GM11168 (cell line): ENCODE results near the gene DNAAF5.

ENCODE experiments used
- in situ Hi-C: fragments of 300-500 bp; cut with MboI; formaldehyde crosslinking; loops from one replicate; pipeline ENCODE4 v1.12.0; 2022; ENCODE audit warnings: low sequenced_read_pairs; ENCODE audit not compliant: unreplicated experiment

Gene DNAAF5

DNA sequence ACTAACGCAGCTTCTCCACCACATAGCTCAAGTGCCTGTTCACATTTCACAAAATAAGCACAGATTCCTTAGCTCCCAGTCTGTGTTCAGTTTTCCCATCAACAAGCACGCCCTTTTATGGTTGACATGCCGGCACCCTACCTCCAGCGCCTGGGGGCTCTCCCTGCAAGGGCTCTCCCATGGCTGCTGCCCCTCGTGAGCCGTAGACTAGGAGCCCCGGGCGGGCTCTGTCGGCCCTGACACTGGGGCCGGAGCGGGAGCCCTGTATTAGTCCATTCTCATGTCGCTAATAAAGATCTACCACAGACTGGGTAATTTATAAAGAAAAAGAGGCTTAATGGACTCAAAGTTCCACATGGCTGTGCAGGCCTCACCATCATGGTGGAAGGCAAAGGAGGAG, 34.6 kb downstream of the DNAAF5 start:
- in situ Hi-C loops = no loop called here

DNA sequence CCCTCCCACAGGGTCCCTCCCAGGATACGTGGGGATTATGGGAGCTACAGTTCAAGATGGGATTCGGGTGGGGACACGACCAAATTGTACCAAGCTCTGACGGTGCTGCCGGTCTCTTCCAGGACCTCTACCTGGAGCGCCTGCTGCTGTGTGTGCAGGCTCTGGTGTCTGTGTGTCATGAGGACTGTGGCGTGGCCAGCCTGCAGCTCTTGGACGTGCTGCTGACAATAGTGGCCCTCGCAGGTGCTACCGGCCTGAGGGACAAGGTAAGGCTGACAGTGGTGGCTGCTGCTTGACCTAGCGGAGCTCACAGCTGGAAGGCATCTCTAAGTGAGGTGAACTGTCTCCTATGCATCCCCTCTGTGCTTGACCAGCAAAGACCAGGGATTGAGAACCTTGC, 35.1 kb downstream of the DNAAF5 start:
- in situ Hi-C loops = no loop called here

DNA sequence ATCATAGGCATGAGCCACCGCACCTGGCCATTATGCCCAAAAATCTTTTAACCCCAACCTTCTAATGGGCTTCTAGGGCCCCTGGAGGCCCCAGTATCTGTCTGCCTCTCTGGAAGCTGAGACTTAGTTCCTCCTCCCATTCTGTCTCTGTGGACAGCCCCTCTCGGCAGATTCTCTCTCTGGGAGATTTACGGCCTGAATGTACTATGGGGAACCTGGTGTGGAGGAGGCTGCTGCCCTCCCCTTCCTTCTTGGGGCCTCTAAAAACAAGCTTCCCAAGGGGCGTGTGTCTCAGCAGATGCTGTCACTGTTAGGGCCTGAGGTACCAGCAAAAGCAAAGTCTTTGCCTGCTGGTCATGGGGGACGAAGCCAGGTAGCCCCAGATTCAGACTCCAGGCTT, 36.4 kb downstream of the DNAAF5 start:
- in situ Hi-C loops = no loop called here

DNA sequence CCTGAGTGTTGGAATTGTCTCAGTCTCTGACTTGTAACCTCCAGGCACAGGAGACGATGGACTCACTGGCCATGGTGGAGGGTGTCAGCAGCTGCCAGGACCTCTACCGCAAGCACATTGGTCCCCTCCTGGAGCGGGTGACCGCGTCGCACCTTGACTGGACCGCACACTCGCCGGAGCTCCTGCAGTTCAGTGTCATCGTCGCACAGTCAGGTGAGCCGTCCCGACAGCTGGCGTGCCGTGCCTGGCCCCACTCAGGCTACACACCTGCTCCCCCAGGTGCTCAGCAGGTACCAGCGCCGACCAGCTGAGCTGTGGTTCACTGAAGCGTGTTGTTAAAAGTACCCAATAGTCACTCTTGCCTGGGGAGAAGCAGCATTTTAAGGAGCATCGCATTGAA, 37.3 kb downstream of the DNAAF5 start:
- in situ Hi-C loops = no loop called here

DNA sequence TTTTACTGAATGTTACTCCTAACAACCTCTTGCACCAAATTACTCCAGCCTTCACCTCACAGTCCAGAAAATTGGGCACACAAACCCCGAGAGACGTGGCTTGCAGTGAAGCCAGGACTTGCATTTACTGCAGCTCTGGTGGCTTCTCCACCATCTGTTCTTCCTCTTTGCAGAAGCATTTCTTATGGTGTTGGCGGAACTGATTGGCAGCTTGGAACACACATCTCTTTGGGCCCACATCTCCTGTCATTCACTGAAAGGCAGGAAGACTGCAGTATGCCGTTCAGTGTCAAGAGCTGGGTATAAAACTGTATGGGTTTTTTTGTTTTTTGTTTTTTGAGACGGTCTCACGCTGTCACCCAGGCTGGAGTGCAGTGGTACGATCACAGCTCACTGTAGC, 38.9 kb downstream of the DNAAF5 start:
- in situ Hi-C loops = no loop called here

DNA sequence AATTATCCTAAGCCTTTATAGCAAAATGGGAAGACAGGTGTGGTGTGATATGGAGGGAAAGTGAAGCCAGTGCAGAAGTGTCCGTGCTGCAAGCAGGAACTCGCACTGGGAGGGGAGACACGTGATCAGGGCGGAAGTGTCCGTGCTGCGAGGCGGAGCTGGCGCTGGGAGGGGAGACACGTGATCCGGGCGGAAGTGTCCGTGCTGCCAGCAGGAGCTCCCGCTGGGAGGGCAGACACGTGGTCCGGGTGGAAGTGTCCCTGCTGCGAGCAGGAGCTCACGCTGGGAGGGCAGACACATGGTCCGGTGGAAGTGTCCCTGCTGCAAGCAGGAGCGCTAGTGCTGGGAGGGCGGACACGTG, 41.1 kb downstream of the DNAAF5 start:
- in situ Hi-C loops = no loop called here

DNA sequence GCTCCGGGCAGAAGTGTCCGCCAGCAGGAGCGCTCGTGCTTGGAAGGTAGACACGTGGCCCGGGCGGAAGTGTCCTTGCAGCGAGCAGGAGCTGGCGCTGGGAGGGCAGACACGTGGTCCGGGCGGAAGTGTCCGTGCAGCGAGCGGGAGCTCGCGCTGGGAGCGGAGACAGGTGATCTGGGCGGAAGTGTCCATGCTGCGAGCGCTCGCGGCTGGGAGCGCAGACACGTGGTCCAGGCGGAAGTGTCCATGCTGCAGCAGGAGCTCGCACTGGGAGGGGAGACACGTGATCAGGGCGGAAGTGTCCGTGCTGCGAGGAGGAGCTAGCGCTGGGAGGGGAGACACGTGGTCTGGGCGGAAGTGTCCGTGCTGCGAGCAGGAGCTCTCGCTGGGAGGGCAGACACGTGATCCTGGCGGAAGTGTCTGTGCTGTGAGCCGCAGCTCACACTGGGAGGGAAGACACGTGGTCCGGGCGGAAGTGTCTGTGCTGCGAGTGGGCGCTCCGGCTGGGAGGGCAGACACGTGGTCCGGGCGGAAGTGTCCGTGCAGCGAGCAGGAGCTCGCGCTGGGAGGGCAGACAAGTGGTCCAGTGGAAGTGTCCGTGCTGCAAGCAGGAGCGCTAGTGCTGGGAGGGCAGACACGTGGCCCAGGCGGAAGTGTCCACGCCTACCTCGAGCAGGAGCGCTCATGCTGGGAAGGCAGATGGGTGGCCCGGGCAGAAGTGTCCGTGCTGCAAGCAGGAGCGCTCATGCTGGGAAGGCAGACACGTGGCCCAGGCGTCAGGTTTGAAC, 41.6 kb downstream of the DNAAF5 start:
- in situ Hi-C loops = no loop called here

DNA sequence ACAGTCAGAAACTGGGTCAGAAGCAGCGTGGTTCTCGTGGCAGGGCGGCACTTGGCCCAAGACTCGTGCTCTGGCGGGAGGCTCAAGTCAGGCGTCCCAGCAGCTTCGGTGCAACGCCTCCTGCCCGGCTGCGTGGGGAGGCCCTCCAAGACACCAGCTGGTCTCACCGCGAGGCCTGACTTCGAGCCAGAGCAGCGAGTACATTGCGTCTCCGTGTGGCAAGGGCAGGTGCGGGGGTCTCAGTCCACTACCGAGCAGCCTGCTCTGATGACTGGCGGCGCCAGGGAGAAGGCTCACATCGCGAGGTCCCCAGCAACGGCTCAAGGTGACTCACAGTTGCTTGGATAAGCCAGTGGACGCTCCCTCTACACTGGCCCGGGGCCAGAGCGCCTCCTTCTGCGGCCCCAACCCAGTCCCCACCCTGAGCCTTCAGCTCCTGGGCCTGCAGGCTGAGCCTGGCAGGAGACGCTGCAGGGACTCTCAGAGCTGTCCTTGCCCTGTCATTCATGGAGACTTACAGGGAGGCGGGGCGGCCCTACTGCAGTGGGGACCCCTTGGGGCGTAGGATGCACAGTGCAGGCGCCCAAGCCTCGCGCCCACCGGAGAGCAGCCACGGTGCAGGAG, 42.5 kb downstream of the DNAAF5 start:
- in situ Hi-C loops = no loop called here

DNA sequence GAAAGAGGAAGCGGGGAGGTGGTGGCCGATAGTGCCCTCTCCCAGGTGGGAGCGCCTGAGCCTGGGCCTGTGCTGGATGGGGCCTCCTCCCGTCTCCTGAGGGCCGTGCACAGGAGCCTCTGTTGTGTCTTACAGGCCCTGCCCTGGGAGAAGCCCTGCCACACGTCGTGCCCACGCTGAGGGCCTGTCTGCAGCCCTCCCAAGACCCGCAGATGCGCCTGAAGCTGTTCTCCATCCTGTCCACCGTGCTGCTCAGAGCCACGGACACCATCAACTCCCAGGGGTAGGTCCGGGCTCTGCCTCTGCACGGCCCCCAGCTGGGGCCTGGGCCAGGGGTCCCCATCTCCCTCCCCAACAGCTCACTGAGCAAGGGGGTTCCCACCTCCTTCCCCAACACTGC, 43.8 kb downstream of the DNAAF5 start:
- in situ Hi-C loops = no loop called here

DNA sequence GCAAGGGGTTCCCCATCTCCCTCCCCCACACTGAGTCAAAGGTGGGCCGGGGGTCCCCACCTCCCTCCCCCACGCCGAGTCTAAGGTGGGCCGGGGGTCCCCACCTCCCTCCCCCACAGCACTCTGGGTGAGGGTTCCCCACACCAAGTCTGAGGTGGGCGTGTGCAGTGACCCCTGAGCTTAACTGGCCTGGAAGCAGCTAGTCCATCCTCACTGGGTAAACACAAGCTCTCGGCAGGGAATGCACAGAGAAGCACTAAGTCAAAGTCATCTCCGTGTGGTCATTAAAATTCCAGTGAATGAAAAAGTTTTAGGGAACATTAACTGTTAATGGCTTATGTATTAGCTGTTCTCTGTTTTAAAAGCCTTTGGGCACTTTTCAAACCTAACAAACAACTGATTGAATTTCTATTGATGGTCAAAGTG, 44.3 kb downstream of the DNAAF5 start:
- in situ Hi-C loops = no loop called here

DNA sequence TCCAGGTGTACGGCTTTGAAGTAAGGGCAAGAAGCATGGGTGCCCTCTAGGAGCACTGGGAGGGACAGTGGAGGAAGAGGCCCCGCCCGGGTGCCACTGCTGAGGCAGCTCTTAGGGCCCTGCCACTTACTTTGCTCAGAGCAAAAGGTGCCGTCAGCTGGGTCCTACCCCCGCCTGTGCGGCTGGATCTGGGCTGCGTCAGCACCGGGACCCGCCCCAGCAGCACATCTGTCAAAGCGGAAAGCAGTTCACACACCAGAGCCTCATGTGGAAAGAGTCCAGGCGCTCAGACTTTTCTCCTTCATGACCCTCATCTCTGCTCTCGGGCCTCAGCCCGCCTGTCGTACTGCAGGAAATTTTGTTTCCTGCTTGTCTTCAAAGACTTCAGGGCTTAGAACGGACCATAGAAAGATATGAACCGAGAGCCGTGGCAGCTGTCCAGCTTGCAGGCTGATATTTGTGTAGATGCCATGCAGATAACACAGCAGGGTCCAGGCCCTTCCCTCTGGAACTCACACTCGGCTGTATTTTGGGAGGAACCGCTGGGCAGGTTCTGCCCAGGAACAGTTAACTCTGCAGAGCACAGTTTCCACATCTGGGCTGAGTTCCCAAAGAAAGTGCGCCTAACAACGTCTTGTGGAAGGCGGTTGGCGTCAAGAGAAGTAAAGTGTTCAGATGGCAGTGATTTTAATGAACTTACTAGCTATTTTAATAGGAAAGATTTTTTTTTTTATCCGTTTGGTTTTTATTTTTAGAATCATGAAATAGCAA, 44.9 kb downstream of the DNAAF5 start:
- in situ Hi-C loops = no loop called here

DNA sequence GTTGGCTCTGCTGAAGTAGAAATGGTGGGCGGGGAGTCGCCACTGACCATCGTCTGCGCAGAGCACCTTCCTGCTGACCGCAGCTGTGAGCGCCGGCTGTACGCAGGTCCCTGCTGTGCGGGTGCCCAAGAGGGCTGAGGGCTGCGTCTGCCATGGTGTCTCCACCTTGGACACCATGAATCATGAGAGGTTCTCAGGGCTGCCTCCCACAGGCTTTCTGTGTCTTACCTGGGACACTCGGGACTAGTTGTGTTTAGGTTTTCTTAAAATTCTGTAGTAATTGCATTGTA, 45.5 kb downstream of the DNAAF5 start:
- in situ Hi-C loops = no loop called here

DNA sequence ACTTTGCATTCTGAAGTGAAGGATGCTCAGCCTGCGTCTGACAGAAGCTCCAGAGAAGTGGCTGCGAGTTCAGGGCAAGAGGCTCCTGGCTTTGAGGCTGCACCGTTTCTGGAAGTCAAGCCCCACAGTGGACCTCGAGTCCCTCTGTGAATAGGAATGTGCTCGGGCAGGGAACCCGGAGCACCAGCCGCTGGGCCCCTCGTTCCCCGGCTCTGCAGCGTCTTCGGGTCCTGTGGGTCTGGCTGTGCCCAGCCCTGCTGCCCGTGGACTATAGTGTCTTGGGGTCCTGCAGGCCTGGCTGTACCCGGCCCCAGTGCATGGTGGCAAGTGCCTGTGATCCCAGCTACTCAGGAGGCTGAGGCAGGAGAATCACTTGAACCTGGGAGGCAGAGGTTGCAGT, 45.9 kb downstream of the DNAAF5 start:
- in situ Hi-C loops = no loop called here

DNA sequence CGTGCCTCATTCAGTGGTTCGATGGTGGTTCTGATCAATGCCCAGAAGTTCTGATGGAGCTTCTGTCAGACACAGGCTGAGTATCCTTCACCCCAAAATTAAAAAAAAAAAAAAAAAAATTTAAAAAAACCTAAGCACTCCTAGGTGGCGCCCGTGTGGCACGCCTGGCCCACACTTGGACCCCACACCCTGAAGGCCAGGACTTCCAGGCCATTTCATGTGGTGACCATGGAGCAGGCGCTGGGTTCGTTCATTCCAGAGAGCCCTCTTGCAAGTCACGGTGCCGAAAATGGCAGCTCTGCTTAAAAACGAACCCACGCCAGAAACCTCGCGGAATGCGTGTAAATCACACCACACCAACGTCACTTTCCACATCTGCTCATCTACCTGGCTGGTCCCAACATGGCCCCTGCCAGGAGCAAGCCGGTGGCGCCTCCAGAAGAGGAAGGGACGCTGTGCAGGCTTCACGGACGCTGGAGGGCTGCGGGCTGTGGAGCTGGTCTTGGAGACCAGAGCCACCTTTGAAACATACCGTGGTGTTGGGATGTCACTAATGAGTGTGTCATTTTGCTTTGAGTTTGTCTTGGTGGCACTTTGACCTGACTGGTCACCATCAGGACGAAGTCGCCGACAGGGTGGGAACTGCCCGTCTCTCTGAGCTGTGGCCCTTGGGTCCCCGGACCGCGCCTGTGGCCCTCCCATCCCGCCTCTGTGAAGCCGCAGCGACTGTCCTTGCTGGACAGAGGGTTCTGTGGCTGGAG, 46.5 kb downstream of the DNAAF5 start:
- in situ Hi-C loops = no loop called here

DNA sequence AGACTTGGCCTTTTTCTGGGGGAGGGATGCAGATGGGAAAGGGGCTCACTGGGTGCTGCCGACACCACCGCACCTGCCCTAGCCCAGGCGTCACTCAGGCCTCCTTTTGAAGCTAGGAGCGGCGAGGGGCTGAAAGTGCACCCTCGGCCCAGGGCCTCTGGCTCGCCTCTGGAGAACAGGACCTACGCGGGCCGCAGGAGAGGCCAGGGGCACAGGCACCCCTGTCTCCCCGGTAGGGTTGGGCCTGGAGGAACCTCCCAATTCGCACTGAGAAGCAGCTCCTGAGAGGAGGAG, 47.1 kb downstream of the DNAAF5 start:
- in situ Hi-C loops = no loop called here

DNA sequence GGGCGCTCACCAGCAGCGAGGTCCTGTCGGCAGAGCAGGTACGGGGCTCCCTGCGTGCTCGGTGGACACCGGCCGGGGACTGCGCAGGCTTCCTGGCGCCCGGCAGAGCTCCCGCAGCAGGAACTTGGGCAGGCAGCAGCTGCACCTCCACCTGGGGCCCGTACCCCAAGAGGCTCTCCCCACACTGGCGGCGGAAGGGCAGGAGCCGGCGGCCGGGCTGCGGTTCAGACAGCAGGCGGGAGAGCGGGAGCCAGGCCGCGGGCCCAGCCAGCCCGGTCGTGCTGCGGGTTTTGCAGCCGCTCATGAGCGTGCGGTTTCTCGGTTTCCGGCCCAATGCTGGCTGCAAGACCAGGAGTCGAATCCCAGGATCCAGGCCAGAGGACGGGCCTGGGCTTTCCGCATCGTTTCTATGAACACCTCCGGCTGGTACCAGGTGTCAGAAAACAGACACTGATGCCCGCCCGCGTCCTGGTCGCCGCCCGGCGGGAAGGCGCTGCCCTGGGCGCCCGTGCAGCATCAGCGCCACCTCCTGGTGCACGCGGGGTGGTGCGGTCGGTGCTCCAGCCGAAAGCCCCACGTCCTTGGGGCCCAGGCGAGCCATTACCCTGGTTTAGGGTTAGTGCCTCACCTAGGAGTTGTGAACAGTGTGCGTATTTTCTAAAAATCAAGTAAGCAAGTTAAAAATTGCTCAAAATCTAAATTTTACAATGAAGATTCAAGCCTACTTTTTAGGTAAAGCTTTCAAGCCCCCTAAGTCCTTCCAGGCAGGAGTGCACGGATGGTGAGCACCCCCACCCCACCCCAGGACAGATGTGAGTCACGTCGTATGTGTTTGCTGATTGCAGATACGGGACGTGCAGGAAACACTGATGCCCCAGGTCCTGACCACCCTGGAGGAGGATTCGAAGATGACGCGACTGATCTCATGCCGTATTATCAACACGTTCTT, 47.9 kb downstream of the DNAAF5 start:
- in situ Hi-C loops = no loop called here

DNA sequence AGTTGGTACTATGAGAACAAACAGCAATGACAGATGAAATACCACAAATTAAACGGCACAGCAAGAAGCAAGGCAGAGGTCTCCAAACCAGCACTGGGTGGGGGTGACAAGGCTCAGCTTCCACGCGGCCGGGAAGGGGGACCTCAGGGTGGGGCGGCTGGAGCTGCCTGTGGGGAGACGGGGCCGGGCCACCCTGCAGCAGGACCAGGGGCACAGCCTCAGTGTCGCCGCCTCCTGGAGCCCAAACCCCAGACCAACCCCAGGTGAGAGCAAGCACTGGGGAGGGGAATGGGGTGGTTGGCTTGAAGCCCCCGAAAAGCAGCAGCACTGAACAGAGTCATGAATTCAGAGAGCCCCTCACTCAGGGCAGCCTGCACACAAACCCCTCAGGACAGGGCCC, 49.9 kb downstream of the DNAAF5 start:
- in situ Hi-C loops = no loop called here

DNA sequence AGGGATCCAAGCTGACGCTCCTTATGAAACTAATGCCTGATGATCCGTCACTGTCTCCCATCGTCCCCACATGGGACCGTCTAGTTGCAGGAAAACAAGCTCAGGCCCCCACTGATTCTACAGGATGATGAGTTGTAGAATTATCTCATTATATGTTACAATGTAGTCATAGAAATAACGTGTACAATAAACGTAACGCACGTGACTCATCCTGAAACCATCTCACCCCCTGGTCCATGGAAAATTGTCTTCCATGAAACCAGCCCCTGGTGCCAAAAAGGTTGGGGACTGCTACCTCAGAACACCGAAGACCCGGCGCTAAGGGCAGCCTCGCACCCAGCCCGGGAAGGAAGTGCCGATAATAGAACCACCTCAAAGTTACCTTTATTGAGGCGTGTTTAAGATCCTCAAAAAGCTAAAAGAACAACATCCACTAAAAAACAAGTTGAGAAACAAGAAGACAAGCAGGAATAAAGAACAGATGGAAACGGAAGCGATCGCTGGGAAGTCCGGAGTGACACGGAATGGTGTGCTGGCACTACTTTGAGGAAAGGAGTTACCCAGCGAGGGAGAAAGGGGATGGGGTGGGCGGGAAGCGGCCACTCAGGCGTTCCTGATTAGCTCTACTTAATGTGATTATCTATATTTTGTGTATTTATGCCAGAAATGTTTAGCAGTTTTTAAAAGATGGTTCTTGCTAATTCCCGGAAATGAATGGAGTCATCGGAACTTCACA, 50.7 kb downstream of the DNAAF5 start:
- in situ Hi-C loops = no loop called here

DNA sequence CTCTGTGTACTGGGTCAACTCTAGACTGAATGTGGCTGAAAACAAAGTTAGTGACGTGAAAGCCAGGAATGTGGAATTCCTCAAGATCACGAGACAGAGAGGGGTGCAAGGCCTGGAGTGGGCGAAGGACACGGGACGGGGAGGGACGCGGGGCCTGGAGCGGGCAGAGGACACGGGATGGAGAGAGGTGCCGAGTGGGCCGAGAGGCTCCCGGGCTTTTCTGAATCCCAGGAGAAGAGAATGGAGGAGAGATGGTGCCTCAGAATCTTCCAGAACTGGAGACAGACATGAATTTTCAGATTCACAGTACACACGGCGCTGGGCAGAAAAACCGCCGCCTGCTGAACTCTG, 51.2 kb downstream of the DNAAF5 start:
- in situ Hi-C loops = no loop called here
